ENCODE measurements around the gene ZNF516.

The ZNF516 gene

DNA sequence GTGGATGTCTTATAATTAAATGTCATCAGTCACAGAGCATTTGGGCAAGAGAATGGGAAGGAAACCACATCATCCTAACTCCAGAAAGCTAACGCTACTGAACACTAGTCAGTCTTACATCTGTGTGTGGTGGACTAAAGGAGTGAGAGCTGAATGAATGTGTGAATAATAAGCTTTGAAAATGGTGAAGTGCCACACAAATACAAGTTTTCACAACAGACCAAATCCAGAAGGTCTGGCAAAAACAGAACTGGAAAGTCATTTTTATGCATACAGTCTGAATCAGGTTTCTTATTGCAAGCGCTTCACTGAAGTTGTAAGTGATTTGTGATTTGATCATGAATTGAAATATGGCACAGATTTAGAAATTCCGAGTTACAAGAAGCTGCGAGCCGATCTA, 175.7 kb downstream of the ZNF516 start:
- Histone ChIP-seq H3K4ac (ENCODE audit: low read depth in 1 of 2, low read length in 2 of 2) (no peak overlapping the region), H4K91ac (ENCODE audit: low read length) (no peak overlapping the region), H3K9me3 (ENCODE audit: control insufficient read depth, low read length) (no peaks in the 10 kb centered on the region), H2BK120ac (ENCODE audit: low read depth, low read length) (no peak overlapping the region), H2BK5ac (ENCODE audit: low read depth, low read length, poor library complexity, severe bottlenecking) (no peak overlapping the region), H2AK5ac (ENCODE audit: low read length, severe bottlenecking) (no peak overlapping the region), H3K27ac (ENCODE audit: low read length, poor library complexity, severe bottlenecking) (no peak overlapping the region), H3K79me1 (replicated peaks; ENCODE audit: low read length, poor library complexity, severe bottlenecking) (no peaks in the 10 kb centered on the region), H3K14ac (ENCODE audit: low read length in 2 of 2) (no peak overlapping the region), H4K8ac (ENCODE audit: low read length) (no peak overlapping the region), H2BK15ac (ENCODE audit: low read depth, poor library complexity, severe bottlenecking) (no peak overlapping the region), H3K4me2 (ENCODE audit: low read length, poor library complexity, severe bottlenecking) (no peak overlapping the region), H3K9ac (ENCODE audit: low read length) (no peak overlapping the region), H3K36me3 (ENCODE audit: control insufficient read depth in 1 of 2, insufficient read depth in 2 of 2, low read depth in 1 of 2, low read length in 2 of 2) (no peaks in the 10 kb centered on the region), H3K27me3 (ENCODE audit: control insufficient read depth in 1 of 2, insufficient read depth in 1 of 2, low read length in 2 of 2) (no peaks in the 10 kb centered on the region), H3K18ac (ENCODE audit: low read depth in 1 of 2, low read length in 2 of 2) (no peak overlapping the region), H3K23ac (ENCODE audit: low read length in 2 of 2) (no peak overlapping the region), H2AFZ (ENCODE audit: low read depth, low read length) (no peak overlapping the region), H3K4me3 (ENCODE audit: insufficient read depth in 1 of 2, low read depth in 1 of 2, low read length in 2 of 2) (no peak overlapping the region), H3K4me1 (ENCODE audit: control insufficient read depth, insufficient read depth, low read depth, low read length) (no peaks in the 10 kb centered on the region), H2BK12ac (ENCODE audit: low read length in 2 of 2) (no peak overlapping the region)
- no CpG with 5 or more reads among the region's 5 CpGs for WGBS
- no peak for DNase-seq

DNA sequence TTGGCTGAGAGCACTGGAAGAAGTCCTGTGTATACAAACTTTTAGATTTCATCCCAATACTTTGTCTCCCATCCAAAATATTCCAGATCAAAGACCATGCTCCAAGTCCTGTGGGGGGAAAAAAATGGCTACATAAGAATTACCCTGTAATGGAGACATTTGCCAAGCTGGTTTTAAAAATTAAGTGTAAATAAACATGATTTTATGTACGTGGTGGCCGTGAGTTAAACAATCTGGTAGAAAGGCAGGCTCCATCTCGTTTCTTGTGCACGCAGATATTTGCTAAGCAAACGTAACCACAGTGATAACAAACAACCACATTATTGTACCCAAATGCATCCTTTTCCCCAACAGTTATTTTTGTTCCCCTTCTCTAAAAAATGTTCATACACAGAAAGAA, 176.4 kb downstream of the ZNF516 start:
- H2AFZ ChIP-seq (ENCODE audit: low read depth, low read length) = no peak overlapping the region
- H3K4me1 ChIP-seq (ENCODE audit: control insufficient read depth, insufficient read depth, low read depth, low read length) = no peaks in the 10 kb centered on the region
- WGBS = 84% methylated on average over 5 of the region's 5 CpGs

DNA sequence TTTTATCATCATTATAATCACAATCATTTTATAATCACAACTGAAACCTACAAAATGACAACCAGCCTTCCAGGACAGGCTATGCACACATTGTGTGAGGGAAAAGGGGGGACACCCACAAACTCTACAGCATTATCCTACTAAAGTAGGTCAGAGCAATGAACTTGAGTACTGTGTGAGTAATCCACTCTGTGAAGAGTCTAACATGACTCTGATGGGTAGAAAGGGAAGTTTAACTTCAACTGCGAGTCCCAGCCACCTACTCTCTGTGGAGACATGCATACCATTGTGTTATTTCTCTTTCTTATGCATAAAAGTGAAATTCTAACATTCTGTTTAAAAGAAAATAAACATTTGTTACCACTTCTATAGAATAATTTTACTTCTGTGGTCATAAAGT, 177.9 kb downstream of the ZNF516 start:
- no peak overlapping the region for H3K9ac ChIP-seq (ENCODE audit: low read length)
- no peak overlapping the region for H3K4me2 ChIP-seq (ENCODE audit: low read length, poor library complexity, severe bottlenecking)
- H3K4me3 ChIP-seq (ENCODE audit: insufficient read depth in 1 of 2, low read depth in 1 of 2, low read length in 2 of 2) = no peak overlapping the region
- no peaks in the 10 kb centered on the region for H3K4me1 ChIP-seq (ENCODE audit: control insufficient read depth, insufficient read depth, low read depth, low read length)
- no peak overlapping the region for H2BK5ac ChIP-seq (ENCODE audit: low read depth, low read length, poor library complexity, severe bottlenecking)
- H2BK120ac ChIP-seq (ENCODE audit: low read depth, low read length) = no peak overlapping the region
- no peak overlapping the region for H4K91ac ChIP-seq (ENCODE audit: low read length)
- H3K79me1 ChIP-seq (replicated peaks; ENCODE audit: low read length, poor library complexity, severe bottlenecking) = no peaks in the 10 kb centered on the region
- no CpG with 5 or more reads among the region's 1 CpG for WGBS
- H3K4ac ChIP-seq (ENCODE audit: low read depth in 1 of 2, low read length in 2 of 2) = no peak overlapping the region
- no peak overlapping the region for H3K23ac ChIP-seq (ENCODE audit: low read length in 2 of 2)
- no peak overlapping the region for H2AFZ ChIP-seq (ENCODE audit: low read depth, low read length)
- no peak overlapping the region for H3K18ac ChIP-seq (ENCODE audit: low read depth in 1 of 2, low read length in 2 of 2)
- H3K9me3 ChIP-seq (ENCODE audit: control insufficient read depth, low read length) = no peaks in the 10 kb centered on the region
- H4K8ac ChIP-seq (ENCODE audit: low read length) = no peak overlapping the region
- H2BK15ac ChIP-seq (ENCODE audit: low read depth, poor library complexity, severe bottlenecking) = no peak overlapping the region
- no peak overlapping the region for H2AK5ac ChIP-seq (ENCODE audit: low read length, severe bottlenecking)
- no peaks in the 10 kb centered on the region for H3K36me3 ChIP-seq (ENCODE audit: control insufficient read depth in 1 of 2, insufficient read depth in 2 of 2, low read depth in 1 of 2, low read length in 2 of 2)
- no peak overlapping the region for H3K27ac ChIP-seq (ENCODE audit: low read length, poor library complexity, severe bottlenecking)
- H3K14ac ChIP-seq (ENCODE audit: low read length in 2 of 2) = no peak overlapping the region
- no peak for DNase-seq
- H3K27me3 ChIP-seq (ENCODE audit: control insufficient read depth in 1 of 2, insufficient read depth in 1 of 2, low read length in 2 of 2) = no peaks in the 10 kb centered on the region
- H2BK12ac ChIP-seq (ENCODE audit: low read length in 2 of 2) = no peak overlapping the region

More for the DNA sequence above, 176.4 kb downstream of the ZNF516 start:
- Histone ChIP-seq H3K4ac (ENCODE audit: low read depth in 1 of 2, low read length in 2 of 2) (no peak overlapping the region), H3K4me2 (ENCODE audit: low read length, poor library complexity, severe bottlenecking) (no peak overlapping the region), H3K23ac (ENCODE audit: low read length in 2 of 2) (no peak overlapping the region), H4K8ac (ENCODE audit: low read length) (no peak overlapping the region), H3K27ac (ENCODE audit: low read length, poor library complexity, severe bottlenecking) (no peak overlapping the region), H3K9ac (ENCODE audit: low read length) (no peak overlapping the region), H2BK5ac (ENCODE audit: low read depth, low read length, poor library complexity, severe bottlenecking) (no peak overlapping the region), H3K36me3 (ENCODE audit: control insufficient read depth in 1 of 2, insufficient read depth in 2 of 2, low read depth in 1 of 2, low read length in 2 of 2) (no peaks in the 10 kb centered on the region), H3K79me1 (replicated peaks; ENCODE audit: low read length, poor library complexity, severe bottlenecking) (no peaks in the 10 kb centered on the region), H2BK120ac (ENCODE audit: low read depth, low read length) (no peak overlapping the region), H3K14ac (ENCODE audit: low read length in 2 of 2) (no peak overlapping the region), H2BK12ac (ENCODE audit: low read length in 2 of 2) (no peak overlapping the region), H4K91ac (ENCODE audit: low read length) (no peak overlapping the region), H2BK15ac (ENCODE audit: low read depth, poor library complexity, severe bottlenecking) (no peak overlapping the region), H2AK5ac (ENCODE audit: low read length, severe bottlenecking) (no peak overlapping the region), H3K27me3 (ENCODE audit: control insufficient read depth in 1 of 2, insufficient read depth in 1 of 2, low read length in 2 of 2) (no peaks in the 10 kb centered on the region), H3K4me3 (ENCODE audit: insufficient read depth in 1 of 2, low read depth in 1 of 2, low read length in 2 of 2) (no peak overlapping the region), H3K18ac (ENCODE audit: low read depth in 1 of 2, low read length in 2 of 2) (no peak overlapping the region), H3K9me3 (ENCODE audit: control insufficient read depth, low read length) (no peaks in the 10 kb centered on the region)
- no peak for DNase-seq

DNA sequence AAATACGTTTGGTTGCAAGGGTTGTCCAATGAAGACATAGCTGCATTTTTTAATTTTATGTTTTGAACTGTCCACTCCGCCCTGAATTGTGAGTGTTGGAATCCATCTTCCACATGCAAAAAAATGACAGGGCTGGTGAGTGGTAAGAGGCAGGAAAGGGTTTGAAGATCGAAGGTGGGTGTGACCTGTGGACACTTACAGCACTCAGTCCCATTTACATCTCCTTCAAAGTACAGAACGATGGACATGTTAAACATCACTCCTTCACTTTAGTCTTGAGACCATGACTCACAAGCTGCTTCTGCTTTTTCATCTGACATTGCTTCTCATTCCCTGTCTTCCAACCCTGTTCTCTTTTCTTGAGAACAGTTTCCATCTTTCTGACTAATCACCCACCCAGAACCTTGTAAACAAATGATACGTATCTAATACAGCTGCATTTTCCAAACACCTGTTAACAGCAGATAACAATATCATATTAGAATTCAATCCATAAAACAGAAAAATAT, 179.3 kb downstream of the ZNF516 start:
- no peak overlapping the region for H3K23ac ChIP-seq (ENCODE audit: low read length in 2 of 2)
- no peak overlapping the region for H3K27ac ChIP-seq (ENCODE audit: low read length, poor library complexity, severe bottlenecking)
- H2BK15ac ChIP-seq (ENCODE audit: low read depth, poor library complexity, severe bottlenecking) = no peak overlapping the region
- no peak overlapping the region for H4K91ac ChIP-seq (ENCODE audit: low read length)
- no peak overlapping the region for H3K4ac ChIP-seq (ENCODE audit: low read depth in 1 of 2, low read length in 2 of 2)
- 67% methylated on average over 4 of the region's 5 CpGs for WGBS
- no peaks in the 10 kb centered on the region for H3K4me1 ChIP-seq (ENCODE audit: control insufficient read depth, insufficient read depth, low read depth, low read length)
- no peak overlapping the region for H2AK5ac ChIP-seq (ENCODE audit: low read length, severe bottlenecking)
- H2BK120ac ChIP-seq (ENCODE audit: low read depth, low read length) = no peak overlapping the region
- H3K9me3 ChIP-seq (ENCODE audit: control insufficient read depth, low read length) = no peaks in the 10 kb centered on the region
- no peaks in the 10 kb centered on the region for H3K36me3 ChIP-seq (ENCODE audit: control insufficient read depth in 1 of 2, insufficient read depth in 2 of 2, low read depth in 1 of 2, low read length in 2 of 2)
- no peak overlapping the region for H3K14ac ChIP-seq (ENCODE audit: low read length in 2 of 2)
- no peak overlapping the region for H3K4me2 ChIP-seq (ENCODE audit: low read length, poor library complexity, severe bottlenecking)
- H3K18ac ChIP-seq (ENCODE audit: low read depth in 1 of 2, low read length in 2 of 2) = no peak overlapping the region
- no peak overlapping the region for H3K4me3 ChIP-seq (ENCODE audit: insufficient read depth in 1 of 2, low read depth in 1 of 2, low read length in 2 of 2)
- DNase-seq = no peak
- no peaks in the 10 kb centered on the region for H3K27me3 ChIP-seq (ENCODE audit: control insufficient read depth in 1 of 2, insufficient read depth in 1 of 2, low read length in 2 of 2)
- H3K9ac ChIP-seq (ENCODE audit: low read length) = no peak overlapping the region
- no peak overlapping the region for H4K8ac ChIP-seq (ENCODE audit: low read length)
- no peak overlapping the region for H2BK5ac ChIP-seq (ENCODE audit: low read depth, low read length, poor library complexity, severe bottlenecking)
- no peak overlapping the region for H2AFZ ChIP-seq (ENCODE audit: low read depth, low read length)
- no peaks in the 10 kb centered on the region for H3K79me1 ChIP-seq (replicated peaks; ENCODE audit: low read length, poor library complexity, severe bottlenecking)
- H2BK12ac ChIP-seq (ENCODE audit: low read length in 2 of 2) = no peak overlapping the region
